HUDEP-2 (cell line): Measurements from ENCODE around the gene ABHD10.
A peak's percentile ranks its signal among the peaks of the same experiment; 100 is the strongest.

ENCODE experiments used
- DNase-seq, 76 experiments: peaks; one replicate each; lab custom pipeline; 2025; ENCODE audit not compliant: unreplicated experiment in 76 of 76; lab: John Stamatoyannopoulos, UW

Gene ABHD10

GRCh38 chr3:111999484-112000324 is 20.9 kb downstream of the ABHD10 start:
- DNase-seq: no peak

- no peak for DNase-seq
Observed at GRCh38 chr3:112000367-112000771, 21.5 kb downstream of the ABHD10 start.

DNA sequence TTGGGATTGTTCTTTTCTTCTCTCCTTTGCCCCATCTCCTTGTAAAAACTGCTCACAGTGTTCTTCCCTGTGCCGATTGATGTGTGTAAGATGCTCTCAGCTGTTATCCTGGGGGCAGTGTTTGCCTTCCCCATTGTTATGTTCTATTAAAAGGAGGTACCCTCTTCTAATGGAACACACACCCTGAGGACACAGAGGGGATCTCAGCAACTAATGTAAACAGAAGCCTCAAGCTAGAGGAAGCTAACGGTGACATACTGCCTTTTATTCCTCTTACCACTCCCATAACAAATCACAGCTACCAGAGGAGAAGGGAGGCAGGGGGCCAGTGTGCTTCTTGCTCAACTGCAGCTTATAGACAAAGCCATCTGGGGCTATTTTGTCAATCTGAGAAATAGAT is 22.1 kb downstream of the ABHD10 start:
- DNase-seq: no peak

GRCh38 chr3:112001526-112001925 is 22.7 kb downstream of the ABHD10 start:
- DNase-seq: no peak

DNA sequence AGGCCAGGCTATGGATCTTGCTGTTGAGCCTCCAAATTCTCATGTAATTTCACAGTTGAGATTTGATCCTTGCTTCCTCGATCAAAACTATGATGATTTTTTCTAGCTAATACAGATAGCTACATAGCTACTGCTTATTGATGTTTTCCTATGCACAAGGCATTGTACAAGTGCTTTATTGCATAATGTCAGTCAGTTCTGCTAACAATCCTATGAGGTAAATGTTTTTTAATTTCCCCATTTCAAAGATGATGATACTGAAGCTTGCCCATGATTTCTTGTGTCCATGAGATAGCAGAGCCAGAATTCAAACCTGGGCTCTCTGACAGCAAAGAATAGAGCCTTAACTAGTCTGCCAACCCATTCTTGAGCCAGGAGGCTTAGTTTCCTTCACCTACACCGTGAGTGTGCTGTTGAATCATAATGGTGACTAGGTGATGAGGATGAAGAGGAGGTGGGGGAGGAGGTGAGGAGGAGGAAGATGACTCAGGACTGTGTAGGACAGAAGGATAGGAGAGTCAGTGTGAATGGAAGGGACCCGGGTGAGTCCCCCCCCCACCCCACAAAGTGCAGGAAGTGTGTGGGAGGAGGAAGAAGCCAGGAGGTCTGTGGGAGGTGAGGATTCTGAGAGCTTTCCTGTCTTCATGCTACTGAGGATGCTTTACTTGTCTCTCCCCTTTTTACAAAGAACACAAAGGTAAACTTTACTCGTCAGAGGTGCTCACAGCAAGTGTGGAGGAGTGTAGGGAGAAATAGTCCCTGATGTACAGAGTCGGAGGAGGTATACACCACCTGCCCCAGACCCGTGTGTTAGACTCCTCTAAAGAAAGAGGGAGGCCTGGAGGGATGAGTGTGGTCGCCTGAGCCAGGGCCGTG is 23.5 kb downstream of the ABHD10 start:
- no peak for DNase-seq

GRCh38 chr3:112003321-112004080 is 24.7 kb downstream of the ABHD10 start:
- DNase-seq: no peak

DNA sequence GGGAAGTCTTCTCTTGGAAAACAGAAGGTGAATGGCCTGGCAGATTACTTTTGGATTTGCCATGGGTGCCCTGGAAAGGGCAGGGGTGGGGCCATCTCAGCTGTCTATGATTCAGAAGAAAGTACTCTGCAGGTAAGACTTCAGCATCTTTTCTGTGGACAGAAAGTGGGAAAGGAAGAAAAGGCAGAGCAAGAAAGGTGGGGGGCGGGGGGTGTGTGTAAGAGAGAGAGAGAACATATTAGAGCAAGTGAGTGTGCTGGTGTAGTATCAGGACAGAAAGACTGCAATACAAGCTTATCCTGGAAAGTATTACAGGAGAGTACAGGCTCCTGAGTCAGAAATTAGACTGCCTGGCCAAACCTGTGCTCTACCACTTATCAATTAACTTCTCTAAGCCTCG is 25.4 kb downstream of the ABHD10 start:
- no peak for DNase-seq

DNA sequence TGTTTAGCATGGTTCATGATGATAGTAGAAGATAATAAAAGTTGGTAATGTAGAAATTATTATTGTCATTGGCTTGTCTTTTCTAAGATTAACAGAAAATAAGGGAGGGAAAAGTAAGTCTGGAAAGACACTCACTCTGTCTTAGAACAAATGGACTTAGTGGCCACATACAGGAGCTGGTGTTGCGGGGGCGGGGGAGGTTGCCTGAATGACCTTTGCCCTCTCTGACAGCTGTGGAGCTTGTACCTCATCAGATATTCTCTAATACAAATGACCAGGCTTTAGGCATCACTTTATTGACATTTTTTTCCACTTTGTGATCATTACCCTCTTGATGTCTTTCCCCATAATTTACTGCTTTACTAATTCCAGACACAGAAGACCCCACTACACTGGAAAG is 25.8 kb downstream of the ABHD10 start:
- no peak for DNase-seq

GRCh38 chr3:112005091-112005672 is 26.4 kb downstream of the ABHD10 start:
- no peak for DNase-seq

DNA sequence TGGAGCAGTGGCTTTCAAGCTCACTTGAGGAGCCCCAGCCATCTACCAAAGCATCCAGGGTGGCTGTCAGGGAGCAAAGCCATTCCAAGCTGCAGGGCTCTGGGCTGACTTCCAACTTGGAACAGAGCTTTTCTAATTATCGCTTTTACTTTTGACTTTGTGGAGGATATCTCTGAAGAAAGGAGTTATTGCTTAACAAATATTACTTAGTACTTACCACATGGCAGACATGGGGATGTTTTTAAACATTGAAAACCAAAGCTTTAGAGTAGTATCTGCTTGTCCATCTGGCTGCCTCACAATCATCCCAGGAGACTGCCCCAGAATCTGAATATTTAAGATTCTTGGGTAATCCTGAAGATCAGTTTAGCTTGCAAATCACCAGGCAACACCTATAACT is 28.8 kb downstream of the ABHD10 start:
- no peak for DNase-seq

- DNase-seq: no peak
Observed at GRCh38 chr3:112009670-112010069, 30.8 kb downstream of the ABHD10 start.

DNA sequence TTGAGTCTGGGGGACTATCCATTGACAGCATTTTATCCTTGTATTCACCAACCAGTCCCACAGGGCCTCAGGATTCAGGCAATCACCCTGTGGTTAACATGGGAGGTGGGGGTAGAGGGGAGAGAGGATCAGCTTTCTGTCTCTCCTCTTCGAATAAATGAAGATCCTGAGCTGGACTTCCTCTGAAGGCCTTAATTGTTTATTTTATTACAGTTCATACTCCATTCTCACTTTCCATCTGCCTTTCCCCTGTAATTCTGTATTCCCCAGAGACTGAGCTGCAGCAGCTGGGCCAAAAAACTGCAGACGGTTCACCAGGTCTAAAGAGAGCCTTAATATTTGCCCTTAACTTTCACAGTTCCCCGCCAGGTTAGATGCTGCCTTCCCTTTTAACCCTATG is 31.8 kb downstream of the ABHD10 start:
- DNase-seq: no peak

DNA sequence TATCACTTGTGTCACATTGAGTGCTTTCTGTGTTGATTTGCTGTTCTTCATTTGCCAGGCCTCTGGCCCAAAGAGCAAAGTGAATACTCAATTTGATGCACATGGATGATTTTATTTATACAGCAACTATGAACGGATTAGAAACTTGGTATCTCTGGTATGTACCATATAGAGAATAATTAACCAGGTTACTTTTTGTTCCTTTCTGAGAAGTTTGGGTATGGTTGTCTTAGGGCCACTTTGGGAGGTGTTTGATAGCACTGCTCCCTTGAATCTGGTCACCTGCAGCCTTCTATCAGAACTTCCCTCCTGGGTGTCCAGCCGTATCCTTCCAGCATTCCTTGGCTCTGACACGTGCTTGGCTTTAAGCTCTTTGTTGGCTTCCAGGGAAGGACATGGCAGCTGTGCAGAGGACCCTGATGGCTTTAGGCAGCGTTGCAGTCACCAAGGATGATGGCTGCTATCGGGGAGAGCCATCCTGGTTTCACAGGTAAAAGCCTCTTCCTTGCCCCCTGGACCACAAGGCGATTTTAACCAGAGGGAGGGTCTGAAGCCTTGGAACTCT is 32.6 kb downstream of the ABHD10 start:
- DNase-seq: no peak

DNA sequence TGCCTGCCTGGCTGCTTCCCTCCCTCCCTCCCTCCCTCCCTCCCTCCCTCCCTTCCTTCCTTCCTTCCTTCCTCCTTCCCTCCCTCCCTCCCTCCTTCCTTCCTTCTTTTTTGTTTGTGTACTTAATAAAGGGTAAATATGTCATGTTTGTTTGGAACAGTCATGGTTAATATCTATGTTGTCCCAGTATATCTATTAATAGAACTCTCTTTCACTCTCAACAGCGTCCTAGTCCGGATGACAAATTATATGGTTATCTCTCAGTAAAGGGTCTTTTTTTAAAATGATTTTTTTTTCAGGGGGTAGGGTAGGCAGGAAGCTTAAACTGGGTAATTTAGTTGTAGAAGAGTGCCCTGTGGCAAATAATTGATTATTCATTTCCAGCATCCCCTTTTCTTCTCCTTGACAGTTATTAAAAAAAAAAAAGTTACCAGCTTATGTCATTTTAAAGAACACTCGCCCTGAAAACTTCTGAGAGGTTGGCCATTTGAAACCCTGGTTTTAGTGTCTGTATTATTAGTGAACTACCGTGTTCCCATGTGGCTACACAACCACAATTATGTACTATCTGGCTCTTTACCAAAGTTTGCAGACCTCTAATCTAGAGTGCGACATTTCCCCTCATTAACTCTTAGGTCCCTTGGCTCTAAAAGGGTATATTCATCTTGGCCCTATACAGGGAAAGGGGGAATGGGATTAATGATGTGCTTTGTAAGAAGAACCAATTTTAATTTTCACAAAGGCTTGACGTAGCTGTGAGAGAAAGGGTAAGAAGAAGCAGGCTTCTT is 33.6 kb downstream of the ABHD10 start:
- no peak for DNase-seq

DNA sequence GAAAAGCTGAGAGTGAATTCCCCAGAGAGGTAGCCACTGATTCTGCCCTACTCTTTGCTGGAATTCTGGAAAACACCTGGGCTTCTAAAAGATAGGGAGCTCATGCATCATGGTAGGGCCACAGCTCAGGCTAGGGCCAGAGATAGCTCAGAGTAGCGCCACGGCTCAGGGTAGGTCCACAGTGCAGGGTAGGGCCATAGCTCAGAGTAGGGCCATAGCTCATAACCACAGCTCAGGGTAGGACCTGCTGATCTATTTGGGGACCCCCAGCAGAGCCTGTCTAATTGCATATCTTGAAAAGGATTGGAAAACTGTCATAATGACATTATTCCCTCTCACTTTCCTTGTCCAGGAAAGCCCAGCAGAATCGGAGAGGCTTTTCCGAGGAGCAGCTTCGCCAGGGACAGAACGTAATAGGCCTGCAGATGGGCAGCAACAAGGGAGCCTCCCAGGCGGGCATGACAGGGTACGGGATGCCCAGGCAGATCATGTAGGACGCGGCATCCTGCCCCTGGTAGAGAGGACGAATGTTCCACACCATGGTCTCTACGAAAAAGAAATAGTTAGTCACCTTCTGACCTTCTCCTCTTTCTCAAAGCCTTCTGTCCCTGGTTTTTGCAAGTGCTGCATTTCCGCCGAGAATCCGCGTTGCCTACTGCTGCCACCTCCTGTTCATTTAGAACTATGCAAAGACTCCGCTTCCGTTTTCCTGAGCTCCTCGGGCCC is 34.4 kb downstream of the ABHD10 start:
- peak in 28 of 76 experiments; percentile 2 to 48 (median 12) for DNase-seq

DNA sequence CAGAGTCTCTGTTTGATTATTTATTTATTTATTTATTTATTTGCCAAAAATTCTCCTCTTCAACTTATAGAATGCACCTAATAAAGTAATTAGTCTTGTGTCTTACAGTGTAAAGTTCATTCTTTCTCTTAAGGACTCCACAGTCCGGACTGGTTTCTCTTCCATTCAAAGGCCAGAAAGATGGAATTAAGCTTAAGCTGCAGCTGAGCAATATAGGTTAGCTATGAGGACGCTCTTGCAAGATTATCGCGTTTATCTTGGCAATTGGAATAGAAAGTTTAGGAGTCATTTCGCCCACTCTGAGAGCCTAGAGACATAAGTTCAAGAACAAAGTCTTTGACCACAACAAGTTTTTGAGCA is 34.9 kb downstream of the ABHD10 start:
- no peak for DNase-seq

DNA sequence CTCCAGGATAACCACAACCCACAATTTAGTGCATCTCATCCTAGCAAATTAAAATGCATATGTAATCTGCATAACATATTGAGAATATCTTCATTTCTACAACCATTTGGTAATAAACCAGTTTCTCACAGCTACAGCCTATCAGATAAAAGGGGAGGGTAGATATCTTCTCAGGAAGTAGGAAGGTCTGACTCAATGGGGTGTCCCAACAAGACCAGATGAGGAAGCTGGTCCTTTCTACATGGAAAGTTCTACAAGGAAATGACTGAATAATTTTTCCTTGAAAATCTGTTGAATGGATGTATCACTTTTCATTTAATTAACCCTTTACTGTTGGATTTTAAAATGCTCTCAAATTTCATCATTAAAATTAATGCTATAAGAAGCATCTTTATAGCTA is 38.3 kb downstream of the ABHD10 start:
- no peak for DNase-seq

GRCh38 chr3:112018712-112019111 is 39.9 kb downstream of the ABHD10 start:
- no peak for DNase-seq

DNA sequence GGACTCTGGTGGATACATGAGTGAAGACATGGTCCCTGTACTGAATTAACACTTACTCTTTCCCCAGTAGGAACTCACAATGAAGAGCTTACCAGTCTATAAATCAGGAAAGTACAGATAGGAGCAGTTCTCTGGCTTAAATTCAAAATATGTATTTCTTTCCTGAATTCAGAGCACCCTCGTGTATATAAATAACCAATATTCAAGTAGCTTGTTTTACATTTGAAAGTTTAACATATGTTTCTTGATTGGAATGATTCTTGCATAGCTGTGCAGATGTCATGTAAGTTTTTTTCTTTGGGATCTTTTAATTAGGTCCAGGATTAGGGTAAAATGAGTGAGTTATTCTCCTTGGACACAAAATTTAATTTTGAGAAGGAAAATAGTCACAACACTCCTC is 40.9 kb downstream of the ABHD10 start:
- DNase-seq: no peak
